GM23248 (cell line): Measurements from ENCODE around the gene USP48.

Experiments
- EZH2 ChIP-seq: fragments of 200-600 bp; sonication (generic); IDR thresholded peaks from 2 replicates; pipeline ENCODE4 v1.6.1; 2018; ENCODE audit warnings: antibody characterized with exemption, mild to moderate bottlenecking; ENCODE audit not compliant: insufficient read depth, poor library complexity, severe bottlenecking
- EZH2phosphoT487 ChIP-seq: fragments of 200-600 bp; sonication (generic); IDR thresholded peaks from 2 replicates; pipeline ENCODE4 v1.6.1; 2018; ENCODE audit warnings: antibody characterized with exemption, moderate library complexity, mild to moderate bottlenecking, low read depth; ENCODE audit not compliant: insufficient read depth

GRCh38 chr1:21779613-21780521 is 3.1 kb downstream of the USP48 start:
- TF ChIP-seq EZH2 (no peak), EZH2phosphoT487 (no peak)
